ENCODE results near the gene ZNF570.

ZNF570 gene

GRCh38 chr19:37468961-37469777 is at the start of gene ZNF570:
ZNF570 (plus strand) TSS chr19:37469356; CDS start chr19:37470355, 999 bp downstream.
- H3K27me3 Mint-ChIP-seq: no peaks in the 10 kb centered on the region
- H3K9me3 Mint-ChIP-seq: peaks cover 16% of the 10 kb centered on the region
- H3K4me3 Mint-ChIP-seq: peak within 1 kb of the TSS; percentile 87
- CTCF ChIA-PET: no interaction called here
- H3K36me3 Mint-ChIP-seq: peaks cover 39% of the 10 kb centered on the region
- DNase-seq: peak; percentile 92
- H3K4me1 Mint-ChIP-seq: peaks cover 39% of the 10 kb centered on the region
- peak within 1 kb of the TSS; percentile 96 for H3K27ac Mint-ChIP-seq

GRCh38 chr19:37452500-37453245 is 16.5 kb upstream of the ZNF570 start:
- H3K4me3 Mint-ChIP-seq: no peak overlapping the region
- CTCF ChIA-PET: no interaction called here
- no peaks in the 10 kb centered on the region for H3K27me3 Mint-ChIP-seq
- no peaks in the 10 kb centered on the region for H3K4me1 Mint-ChIP-seq
- peaks cover 46% of the 10 kb centered on the region for H3K36me3 Mint-ChIP-seq
- no peak overlapping the region for H3K27ac Mint-ChIP-seq
- peaks cover 79% of the 10 kb centered on the region for H3K9me3 Mint-ChIP-seq
- DNase-seq: no peak

- peaks cover 16% of the 10 kb centered on the region for H3K9me3 Mint-ChIP-seq
- H3K4me3 Mint-ChIP-seq: peak overlapping the region; percentile 87
- peak overlapping the region; percentile 96 for H3K27ac Mint-ChIP-seq
- peaks cover 39% of the 10 kb centered on the region for H3K4me1 Mint-ChIP-seq
- CTCF ChIA-PET: no interaction called here
- DNase-seq: no peak
- no peaks in the 10 kb centered on the region for H3K27me3 Mint-ChIP-seq
- H3K36me3 Mint-ChIP-seq: peaks cover 39% of the 10 kb centered on the region
Measured at GRCh38 chr19:37466277-37466797, 2.8 kb upstream of the ZNF570 start.

- peak; percentile 93 for DNase-seq
- Mint-ChIP-seq H3K9me3 (peaks cover 16% of the 10 kb centered on the region), H3K4me3 (peak within 1 kb of the TSS; percentile 87), H3K27me3 (no peaks in the 10 kb centered on the region), H3K36me3 (peaks cover 39% of the 10 kb centered on the region), H3K27ac (peak within 1 kb of the TSS; percentile 96), H3K4me1 (peaks cover 39% of the 10 kb centered on the region)
- CTCF ChIA-PET: no interaction called here
Measured at GRCh38 chr19:37466798-37467607, 2.2 kb upstream of the ZNF570 start, which contains the start of gene ZNF569. ZNF569 (minus strand) TSS chr19:37467444; CDS start chr19:37444921, 22,523 bp downstream.

- peak overlapping the region; percentile 96 for H3K27ac Mint-ChIP-seq
- no peak for DNase-seq
- no peaks in the 10 kb centered on the region for H3K27me3 Mint-ChIP-seq
- H3K36me3 Mint-ChIP-seq: peaks cover 39% of the 10 kb centered on the region
- CTCF ChIA-PET: no interaction called here
- peaks cover 39% of the 10 kb centered on the region for H3K4me1 Mint-ChIP-seq
- H3K9me3 Mint-ChIP-seq: peaks cover 16% of the 10 kb centered on the region
- H3K4me3 Mint-ChIP-seq: peak overlapping the region; percentile 87
Measured at GRCh38 chr19:37467608-37468090, 1.5 kb upstream of the ZNF570 start.

- H3K27ac Mint-ChIP-seq: peak overlapping the region; percentile 95
- H3K27me3 Mint-ChIP-seq: no peaks in the 10 kb centered on the region
- H3K36me3 Mint-ChIP-seq: peaks cover 32% of the 10 kb centered on the region
- CTCF ChIA-PET: no interaction called here
- H3K4me3 Mint-ChIP-seq: peak overlapping the region; percentile 87
- peaks cover 11% of the 10 kb centered on the region for H3K9me3 Mint-ChIP-seq
- DNase-seq: no peak
- peaks cover 39% of the 10 kb centered on the region for H3K4me1 Mint-ChIP-seq
Measured at GRCh38 chr19:37470216-37470615, 1.1 kb downstream of the ZNF570 start.

GRCh38 chr19:37472165-37472564 is 3.0 kb downstream of the ZNF570 start:
- CTCF ChIA-PET: no interaction called here
- Mint-ChIP-seq H3K4me1 (peaks cover 27% of the 10 kb centered on the region), H3K36me3 (peaks cover 43% of the 10 kb centered on the region), H3K9me3 (peaks cover 22% of the 10 kb centered on the region), H3K27me3 (no peaks in the 10 kb centered on the region), H3K27ac (no peak overlapping the region), H3K4me3 (no peak overlapping the region)
- DNase-seq: no peak

GRCh38 chr19:37484406-37485168 is 15.4 kb downstream of the ZNF570 start:
- Mint-ChIP-seq H3K36me3 (peaks cover 52% of the 10 kb centered on the region), H3K27me3 (no peaks in the 10 kb centered on the region), H3K4me1 (no peaks in the 10 kb centered on the region), H3K27ac (no peak overlapping the region), H3K9me3 (peaks cover 65% of the 10 kb centered on the region), H3K4me3 (no peak overlapping the region)
- CTCF ChIA-PET: no interaction called here
- no peak for DNase-seq

- Mint-ChIP-seq H3K4me1 (no peaks in the 10 kb centered on the region), H3K27ac (no peak overlapping the region), H3K9me3 (peaks cover 49% of the 10 kb centered on the region), H3K4me3 (no peak overlapping the region), H3K36me3 (no peaks in the 10 kb centered on the region), H3K27me3 (no peaks in the 10 kb centered on the region)
- CTCF ChIA-PET: no interaction called here
- no peak for DNase-seq
Measured at GRCh38 chr19:37492213-37492612, 23.1 kb downstream of the ZNF570 start.

- CTCF ChIA-PET: no interaction called here
- H3K9me3 Mint-ChIP-seq: peaks cover 26% of the 10 kb centered on the region
- no peaks in the 10 kb centered on the region for H3K27me3 Mint-ChIP-seq
- no peak for DNase-seq
- H3K4me1 Mint-ChIP-seq: no peaks in the 10 kb centered on the region
- H3K36me3 Mint-ChIP-seq: peaks cover 19% of the 10 kb centered on the region
- no peak overlapping the region for H3K4me3 Mint-ChIP-seq
- H3K27ac Mint-ChIP-seq: no peak overlapping the region
Measured at GRCh38 chr19:37505958-37506386, 36.8 kb downstream of the ZNF570 start.

GRCh38 chr19:37506387-37507166 is 37.4 kb downstream of the ZNF570 start, which contains the start of gene ZNF793:
ZNF793 (plus strand) TSS chr19:37506939; CDS start chr19:37523440, 16,501 bp downstream.
- H3K9me3 Mint-ChIP-seq: peaks cover 26% of the 10 kb centered on the region
- peak; percentile 82 for DNase-seq
- H3K27ac Mint-ChIP-seq: no peak within 1 kb of the TSS
- CTCF ChIA-PET: no interaction called here
- no peaks in the 10 kb centered on the region for H3K27me3 Mint-ChIP-seq
- no peak within 1 kb of the TSS for H3K4me3 Mint-ChIP-seq
- H3K4me1 Mint-ChIP-seq: no peaks in the 10 kb centered on the region
- H3K36me3 Mint-ChIP-seq: peaks cover 23% of the 10 kb centered on the region

GRCh38 chr19:37507167-37507464 is 38.0 kb downstream of the ZNF570 start:
- peaks cover 23% of the 10 kb centered on the region for H3K36me3 Mint-ChIP-seq
- no peaks in the 10 kb centered on the region for H3K27me3 Mint-ChIP-seq
- DNase-seq: no peak
- no peak overlapping the region for H3K27ac Mint-ChIP-seq
- peaks cover 26% of the 10 kb centered on the region for H3K9me3 Mint-ChIP-seq
- CTCF ChIA-PET: no interaction called here
- H3K4me3 Mint-ChIP-seq: no peak overlapping the region
- H3K4me1 Mint-ChIP-seq: no peaks in the 10 kb centered on the region

- no peak overlapping the region for H3K4me3 Mint-ChIP-seq
- DNase-seq: no peak
- H3K27ac Mint-ChIP-seq: no peak overlapping the region
- CTCF ChIA-PET: no interaction called here
- peaks cover 29% of the 10 kb centered on the region for H3K9me3 Mint-ChIP-seq
- H3K4me1 Mint-ChIP-seq: no peaks in the 10 kb centered on the region
- peaks cover 30% of the 10 kb centered on the region for H3K36me3 Mint-ChIP-seq
- H3K27me3 Mint-ChIP-seq: no peaks in the 10 kb centered on the region
Measured at GRCh38 chr19:37511186-37511585, 42.0 kb downstream of the ZNF570 start.
